CD4-positive, alpha-beta T cell (primary cell): ENCODE data around the gene ARSI. TPM values are rescaled to one million over a fixed set of nuclear protein-coding genes. Genes with fewer than 3 reads are reported as not detected.

Experiments used
- ATAC-seq: fragments of 200-7000 bp; cut with Tn5 transposase; one replicate; pipeline ENCODE4 v1.10.0; 2022; ENCODE audit warnings: mild to moderate bottlenecking; ENCODE audit not compliant: poor library complexity
- CTCF ChIA-PET: fragments of 350-600 bp; sonication (Branson Sonifier 250); formaldehyde crosslinking; loops from one replicate; lab custom pipeline; 2021; ENCODE audit warnings: antibody characterized with exemption, inconsistent platforms; lab: Charles Lee
- POLR2A ChIA-PET: fragments of 350-600 bp; sonication (Branson Sonifier 250); formaldehyde crosslinking; loops from one replicate; lab custom pipeline; 2021; ENCODE audit warnings: antibody characterized with exemption, inconsistent platforms; lab: Charles Lee
- DNase-seq, 14 experiments: peaks; one replicate each; pipeline ENCODE4 v3.0.0-alpha.2; 2013 to 2020; ENCODE audit warnings: mixed read lengths in 2 of 14
- H3K27ac ChIP-seq, 2 donors: one replicate each; pipeline versions ENCODE4 v1.5.1 to v1.7.0; 2013; ENCODE audit warnings: low read length in 2 of 2, low read depth in 1 of 2, mild to moderate bottlenecking in 1 of 2
- H3K27me3 ChIP-seq, 2 experiments: 1 replicate in 1 of 2; 2 replicates in 1 of 2; pipeline versions ENCODE4 v1.6.1 to v1.7.0; 2013; ENCODE audit warnings: low read length in 2 of 2, control low read depth in 1 of 2, mild to moderate bottlenecking in 1 of 2, moderate library complexity in 1 of 2; ENCODE audit not compliant: insufficient read depth in 2 of 2, control insufficient read depth in 1 of 2
- H3K36me3 ChIP-seq: one replicate; pipeline ENCODE4 v1.6.1; 2013; ENCODE audit warnings: low read length, control low read depth; ENCODE audit not compliant: insufficient read depth
- H3K4me1 ChIP-seq: one replicate; pipeline ENCODE4 v1.6.1; 2013; ENCODE audit warnings: low read length, control low read depth; ENCODE audit not compliant: insufficient read depth
- H3K4me3 ChIP-seq: one replicate; pipeline ENCODE4 v1.5.1; 2013; ENCODE audit warnings: mild to moderate bottlenecking, low read length, moderate library complexity
- H3K9me3 ChIP-seq, 2 experiments: 1 replicate in 1 of 2; 2 replicates in 1 of 2; pipeline versions ENCODE4 v1.6.1 to v1.7.0; 2013; ENCODE audit warnings: low read length in 2 of 2, mild to moderate bottlenecking in 2 of 2, control low read depth in 1 of 2, moderate library complexity in 1 of 2; ENCODE audit not compliant: control insufficient read depth in 1 of 2, insufficient read depth in 1 of 2
- H3K27ac Mint-ChIP-seq: one replicate; pipeline ENCODE4 v1.8.0; 2020; ENCODE audit warnings: mixed read lengths
- H3K27me3 Mint-ChIP-seq: one replicate; pipeline ENCODE4 v1.8.0; 2021; ENCODE audit warnings: mixed read lengths
- H3K36me3 Mint-ChIP-seq: one replicate; pipeline ENCODE4 v1.8.0; 2021; ENCODE audit warnings: low read depth, mixed read lengths
- H3K4me1 Mint-ChIP-seq: one replicate; pipeline ENCODE4 v1.8.0; 2021; ENCODE audit warnings: low read depth, mixed read lengths
- H3K4me3 Mint-ChIP-seq: one replicate; pipeline ENCODE4 v1.8.0; 2020; ENCODE audit warnings: mild to moderate bottlenecking, mixed read lengths
- H3K9me3 Mint-ChIP-seq: one replicate; pipeline ENCODE4 v1.8.0; 2020; ENCODE audit warnings: mixed read lengths
- CTCF ChIP-seq: fragments of 200-600 bp; IDR thresholded peaks from one replicate; pipeline ENCODE4 v1.8.0; 2022; ENCODE audit warnings: antibody characterized with exemption, mild to moderate bottlenecking
- intact Hi-C, 2 experiments: fragments of 100-400 bp; cut with DNase I in 1 of 2; cut with micrococcal nuclease in 1 of 2; formaldehyde crosslinking; loops; one replicate each; pipeline versions ENCODE4 v1.15.1 to v1.9.0; 2023 to 2025; cut with DNase I, micrococcal nuclease
- total RNA-seq, 174 experiments: library from RNA in 2 of 174; stranded (reverse) in 2 of 174; gene quantifications; one replicate each; pipeline ENCODE4 v1.2.3 and lab custom pipeline; 2021 to 2026

The ARSI gene
- total RNA-seq, 2 experiments from 2014 or later = 0.22 to 0.56 TPM

- no peak overlapping the region for H3K4me3 ChIP-seq
- POLR2A ChIA-PET = no interaction called here
- intact Hi-C loops = no loop called here
Measured at GRCh38 chr5:150312518-150312917, 9.8 kb upstream of the ARSI start.

GRCh38 chr5:150311015-150311692, 8.4 kb upstream of the ARSI start:
- Histone ChIP-seq H3K27ac (no peak overlapping the region), H3K27me3 (peaks cover 0 to 3% of the 10 kb centered on the region in 2 experiments), H3K4me3 (no peak overlapping the region), H3K4me1 (no peaks in the 10 kb centered on the region), H3K36me3 (no peaks in the 10 kb centered on the region), H3K9me3 (peaks cover 0 to 7% of the 10 kb centered on the region in 2 experiments)
- DNase-seq (no peak), ATAC-seq (no peak)
- Mint-ChIP-seq H3K9me3 (no peaks in the 10 kb centered on the region), H3K4me1 (no peaks in the 10 kb centered on the region), H3K27me3 (no peaks in the 10 kb centered on the region), H3K36me3 (no peaks in the 10 kb centered on the region), H3K27ac (no peak overlapping the region), H3K4me3 (no peak overlapping the region)
- ChIA-PET POLR2A (no interaction called here), CTCF (no interaction called here)
- intact Hi-C loops = no loop called here
- no peak for TF ChIP-seq CTCF

More at GRCh38 chr5:150312518-150312917, 9.8 kb upstream of the ARSI start:
- peaks cover 0 to 3% of the 10 kb centered on the region in 2 experiments for H3K27me3 ChIP-seq
- no peaks in the 10 kb centered on the region for H3K36me3 ChIP-seq
- no peaks in the 10 kb centered on the region for H3K4me1 Mint-ChIP-seq
- no peak for DNase-seq
- H3K4me1 ChIP-seq = no peaks in the 10 kb centered on the region
- H3K9me3 ChIP-seq = no peaks in the 10 kb centered on the region
- TF ChIP-seq CTCF = no peak
- ATAC-seq = no peak
- no peaks in the 10 kb centered on the region for H3K9me3 Mint-ChIP-seq
- no peak overlapping the region for H3K27ac ChIP-seq
- H3K27me3 Mint-ChIP-seq = no peaks in the 10 kb centered on the region
- H3K27ac Mint-ChIP-seq = no peak overlapping the region
- H3K36me3 Mint-ChIP-seq = no peaks in the 10 kb centered on the region
- no peak overlapping the region for H3K4me3 Mint-ChIP-seq
- CTCF ChIA-PET = no interaction called here

GRCh38 chr5:150310246-150310645, 7.5 kb upstream of the ARSI start:
- Mint-ChIP-seq H3K9me3 (no peaks in the 10 kb centered on the region), H3K4me1 (no peaks in the 10 kb centered on the region), H3K27me3 (no peaks in the 10 kb centered on the region), H3K27ac (no peak overlapping the region), H3K36me3 (no peaks in the 10 kb centered on the region), H3K4me3 (no peak overlapping the region)
- DNase-seq = no peak
- ChIA-PET POLR2A (no interaction called here), CTCF (interaction anchor here (0.8 kb wide), 1 partner anchor 9 kb away, joined by 3 read pairs; no protein-coding TSS in a partner anchor)
- ATAC-seq = no peak
- H3K4me3 ChIP-seq = no peak overlapping the region
- H3K27ac ChIP-seq = no peak overlapping the region
- intact Hi-C loops = no loop called here
- H3K27me3 ChIP-seq = peaks cover 0 to 3% of the 10 kb centered on the region in 2 experiments
- peaks cover 0 to 7% of the 10 kb centered on the region in 2 experiments for H3K9me3 ChIP-seq
- no peak for TF ChIP-seq CTCF
- no peaks in the 10 kb centered on the region for H3K4me1 ChIP-seq
- H3K36me3 ChIP-seq = no peaks in the 10 kb centered on the region
